Endometrial microvascular endothelial cells (primary cell): ENCODE measurements around the gene COL13A1. TPM values are rescaled to one million over a fixed set of nuclear protein-coding genes. Genes with fewer than 3 reads are reported as not detected.

Experiments used
- in situ Hi-C: cut with HindIII; loops from 2 replicates; pipeline ENCODE4 v1.10.0; 2017; ENCODE audit warnings: low sequenced_read_pairs, low pct_unique_long_range_greater_than_20kb; ENCODE audit errors: inconsistent ontology term
- total RNA-seq: library from RNA; depleted of rRNA; stranded (reverse); fragments of >200 nt; gene quantifications from one replicate; pipeline ENCODE4 v1.2.3, GENCODE V29; 2015; ENCODE audit errors: inconsistent ontology term

Gene COL13A1
- total RNA-seq, result 53.8 TPM

DNA sequence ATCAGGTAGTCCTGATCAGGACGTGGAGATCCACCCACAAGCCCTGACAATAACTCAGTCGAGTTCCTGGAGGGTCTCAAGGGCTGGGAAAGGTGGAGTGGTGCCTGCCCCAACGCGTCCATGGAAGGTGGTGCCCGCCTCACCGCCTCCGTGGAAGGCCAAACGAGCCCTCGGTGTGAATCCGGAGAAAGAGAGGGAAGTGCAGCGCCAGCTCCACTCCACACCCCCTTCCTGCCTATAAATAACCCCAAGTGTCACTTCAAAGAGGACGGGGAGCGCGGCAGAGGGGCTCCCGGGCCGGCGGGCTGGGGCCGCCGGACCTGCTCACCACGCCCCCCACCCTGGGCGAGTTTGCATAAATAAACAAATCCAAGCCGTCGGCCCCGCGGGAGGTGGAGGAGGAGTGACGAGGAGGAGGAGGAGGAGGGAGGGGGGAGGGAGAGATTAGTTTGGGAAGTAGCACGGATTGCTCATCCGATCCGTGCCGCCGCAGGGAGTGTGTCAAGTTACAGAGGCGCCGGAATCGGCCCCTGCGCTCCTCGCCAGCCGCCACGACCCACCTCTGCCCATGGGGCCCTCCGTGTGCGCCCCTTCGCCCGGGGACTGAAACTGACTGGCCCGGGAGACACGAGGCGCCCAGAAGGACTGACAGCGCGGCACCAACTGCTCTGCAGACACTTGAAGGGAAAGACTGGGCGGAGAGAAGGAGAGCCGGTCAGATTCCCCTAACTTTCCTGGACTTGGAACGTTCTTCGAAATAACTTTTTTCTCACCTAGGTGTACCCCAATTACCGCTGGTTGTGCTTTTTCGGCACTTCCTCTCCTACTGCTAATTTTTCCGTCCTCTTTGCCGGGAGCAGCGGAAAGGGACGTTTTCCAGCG is at the start of gene COL13A1:
TSS of gene COL13A1 (plus strand) at position 473 of the 882 bp plus-strand sequence. CDS start 518 bp downstream, outside the sequence.
- in situ Hi-C loops, result no loop called here

DNA sequence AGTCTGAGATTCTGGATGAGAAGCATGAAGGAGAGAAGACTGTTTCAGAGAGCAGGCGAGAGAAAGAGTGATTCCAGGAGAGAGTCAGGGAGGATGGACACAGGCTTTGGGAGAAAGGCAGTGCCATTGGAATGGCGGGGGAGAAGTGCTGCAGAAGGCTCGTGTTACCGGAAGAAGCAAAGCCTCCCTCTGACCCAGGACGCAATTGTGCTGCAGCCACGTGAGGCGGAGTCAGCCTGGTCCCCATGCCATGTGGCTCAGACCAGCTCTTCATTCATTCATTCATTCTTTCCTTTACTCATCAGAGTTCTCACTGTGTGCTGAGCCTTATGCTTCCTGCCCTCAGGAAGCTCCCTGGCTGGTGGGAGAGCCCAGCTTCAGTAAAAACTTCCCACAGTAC is 49.2 kb upstream of the COL13A1 start:
- in situ Hi-C loops, result no loop called here

DNA sequence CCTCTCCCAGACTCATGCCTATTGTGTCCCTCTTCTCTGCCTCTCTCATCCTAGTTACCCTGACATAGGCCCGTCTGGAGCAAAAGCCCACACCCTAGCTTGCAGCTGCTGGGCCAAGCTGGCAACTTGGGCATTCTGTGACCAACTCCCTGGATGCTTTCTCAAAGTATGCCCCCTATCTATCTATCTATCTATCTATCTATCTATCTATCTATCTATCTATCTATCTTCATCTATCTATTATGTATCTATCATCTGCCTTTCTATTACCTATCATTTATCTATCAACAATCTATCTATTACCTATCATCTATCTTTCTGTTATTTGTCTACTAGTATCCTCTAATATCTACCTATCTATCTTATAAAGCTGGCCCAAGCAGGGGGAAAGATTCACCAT is 45.4 kb upstream of the COL13A1 start:
- in situ Hi-C loops, result no loop called here

DNA sequence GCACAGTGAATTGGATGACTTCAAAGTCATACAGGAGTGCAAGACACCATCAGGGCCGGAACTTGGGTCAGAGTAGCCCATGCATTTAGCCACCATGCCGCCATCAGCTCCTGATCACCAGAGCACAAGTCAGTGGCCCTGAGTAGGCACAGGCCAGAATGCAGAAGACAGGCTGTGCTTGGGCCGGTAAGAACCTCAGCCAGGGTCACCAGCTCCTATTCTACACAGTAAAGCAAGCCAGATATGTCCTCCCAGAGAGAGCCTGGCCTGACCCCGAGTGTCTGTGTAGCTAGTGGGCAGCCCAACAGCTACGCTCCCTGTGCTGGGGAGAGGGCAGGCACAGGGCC is 44.5 kb upstream of the COL13A1 start:
- in situ Hi-C loops, result no loop called here

DNA sequence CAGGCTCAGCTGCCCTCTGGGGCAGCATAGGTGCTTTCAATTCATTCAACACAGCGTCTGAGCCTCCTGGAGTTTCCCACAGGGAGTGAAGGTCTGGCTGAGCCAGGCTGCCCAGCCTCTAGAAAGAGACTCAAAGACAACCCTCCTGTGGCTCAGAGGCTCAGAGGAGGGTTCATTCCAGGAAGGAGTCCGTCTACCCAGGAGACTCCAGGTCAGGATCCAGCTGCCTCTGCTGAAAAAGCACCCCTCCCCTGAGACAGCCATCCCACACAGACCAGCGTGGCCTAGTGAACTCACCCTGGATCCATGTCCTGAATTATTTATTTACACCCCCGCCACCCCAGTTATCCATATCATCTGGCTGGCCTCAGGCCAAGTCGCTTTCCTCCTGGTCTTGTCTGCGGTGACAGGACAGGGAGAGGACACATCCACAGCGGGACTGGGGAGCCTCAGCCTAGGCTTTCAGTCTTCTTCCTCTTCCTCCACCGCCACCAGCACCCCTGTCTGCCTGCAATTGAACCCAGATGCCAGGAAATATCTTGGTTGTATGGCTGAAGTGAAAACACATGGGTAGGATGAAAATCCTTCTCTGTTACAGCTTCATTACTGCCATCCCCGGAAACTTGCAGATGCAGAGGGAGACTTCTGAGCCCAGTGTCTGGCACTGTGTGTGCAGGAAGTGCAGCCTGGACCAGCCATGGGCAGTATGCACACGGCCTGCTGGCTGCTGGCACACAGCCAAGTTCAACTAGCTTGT is 44.0 kb upstream of the COL13A1 start:
- in situ Hi-C loops, result no loop called here

DNA sequence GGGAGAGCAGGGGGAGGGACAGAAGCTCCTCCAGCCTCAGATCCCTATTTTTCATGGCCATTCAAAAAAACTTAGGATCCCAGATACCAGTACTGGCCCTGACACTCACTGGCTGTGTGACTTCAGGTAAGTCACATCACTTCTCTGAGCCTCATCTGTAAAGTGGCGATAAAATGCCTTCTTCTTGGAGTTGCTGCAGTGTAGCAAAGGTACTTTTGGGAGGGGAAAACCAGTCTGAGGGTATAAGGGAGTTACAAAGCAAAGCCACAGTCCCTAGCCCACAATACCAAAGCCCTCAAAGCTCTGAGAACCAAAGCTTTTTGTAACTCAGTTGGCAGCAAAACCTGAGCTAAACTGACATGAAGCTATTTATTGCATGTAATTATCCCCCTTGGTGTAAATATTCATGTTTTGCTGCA is 43.4 kb upstream of the COL13A1 start:
- in situ Hi-C loops, result no loop called here

DNA sequence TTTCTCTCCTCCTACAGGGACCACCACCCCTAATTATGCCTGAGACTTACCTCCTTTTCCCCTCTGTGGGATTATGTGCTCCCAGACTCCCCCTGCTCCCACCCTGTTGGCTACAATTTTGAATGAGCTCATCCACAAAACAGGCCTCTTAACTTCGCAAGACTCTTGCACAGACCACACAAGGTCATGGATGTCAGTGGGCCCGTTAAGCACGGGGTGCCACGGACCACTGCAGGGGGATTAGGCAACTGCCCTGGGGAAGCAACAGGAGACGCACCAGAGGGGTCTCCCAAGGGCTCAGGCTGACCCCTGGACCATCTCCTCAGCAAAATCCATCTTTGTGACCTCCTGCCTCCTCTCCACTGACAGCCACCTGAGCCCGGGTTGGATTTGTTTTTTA is 42.1 kb upstream of the COL13A1 start:
- in situ Hi-C loops, result no loop called here

DNA sequence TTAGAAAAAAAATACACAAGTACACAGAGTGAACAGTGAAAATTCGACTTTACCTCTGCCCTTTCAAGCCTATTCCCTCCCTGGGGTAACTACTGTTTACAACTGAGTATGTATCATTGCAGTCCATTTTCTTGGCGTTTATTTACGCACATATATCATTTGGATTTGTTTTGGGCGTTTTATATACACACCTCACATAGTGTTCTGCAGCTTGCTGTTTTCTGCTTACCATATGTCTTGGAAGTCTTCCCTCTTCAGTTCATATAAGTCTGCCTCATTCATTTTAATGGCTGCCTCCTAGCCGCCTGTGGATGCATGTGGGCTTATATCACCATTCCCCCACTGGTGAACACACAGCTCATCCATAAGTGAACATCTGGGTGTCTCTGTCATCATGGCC is 41.6 kb upstream of the COL13A1 start:
- in situ Hi-C loops, result no loop called here

DNA sequence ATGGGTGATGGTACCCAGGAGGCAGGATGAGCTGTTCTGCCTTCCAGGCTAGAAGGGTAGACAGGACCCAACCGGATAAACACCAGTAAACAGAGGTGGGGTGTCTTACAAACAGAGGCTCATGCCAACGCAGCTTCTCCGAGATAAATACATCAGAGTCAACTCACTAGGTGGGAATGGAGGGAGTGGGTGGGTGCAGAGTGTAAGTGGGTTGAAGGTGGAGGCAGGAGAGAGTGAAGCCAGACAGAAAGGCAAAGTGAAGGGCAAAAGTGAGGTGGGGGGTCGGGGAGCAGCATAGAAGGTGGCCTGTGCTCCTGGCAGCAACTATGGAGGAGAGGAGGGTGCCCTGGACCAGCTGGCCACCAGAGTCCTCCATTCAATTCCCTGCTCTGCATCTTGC is 40.4 kb upstream of the COL13A1 start:
- in situ Hi-C loops, result no loop called here

DNA sequence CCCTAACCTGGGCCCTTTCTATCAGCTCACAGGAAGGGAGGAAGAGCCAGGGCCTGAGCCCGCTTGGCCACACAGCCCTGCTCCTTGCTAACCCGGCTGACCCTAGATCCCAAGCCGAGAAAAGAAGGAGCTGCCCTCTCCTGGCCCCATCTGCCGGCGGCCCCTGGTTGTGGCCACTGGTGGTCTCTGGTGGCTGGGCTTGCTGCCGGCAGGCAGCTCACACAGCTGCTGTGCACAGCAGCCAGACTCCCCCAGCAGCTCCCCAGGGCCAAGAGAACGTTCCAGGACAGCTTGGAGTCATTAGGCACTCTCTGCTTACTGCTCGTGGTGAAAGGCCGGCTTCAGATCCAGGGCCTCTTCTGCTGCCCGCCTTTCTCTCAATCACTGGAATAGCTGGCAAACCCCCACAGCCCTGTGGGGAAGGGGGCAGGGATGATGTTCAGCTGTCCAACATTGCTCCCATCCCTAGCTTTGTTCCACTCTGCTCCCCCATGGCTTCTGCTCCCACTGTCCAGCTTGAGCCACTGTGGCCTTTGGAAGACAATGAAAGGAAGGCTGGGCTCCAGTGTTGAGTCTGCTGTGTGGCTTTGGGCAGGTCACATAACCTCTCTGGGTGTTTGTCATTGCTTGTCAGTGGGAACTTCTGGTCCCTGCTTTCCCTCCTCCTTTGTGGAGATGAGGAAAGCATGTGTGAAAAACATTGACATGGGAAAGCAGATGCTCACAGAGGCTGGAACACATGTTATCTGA is 35.4 kb upstream of the COL13A1 start:
- in situ Hi-C loops, result no loop called here

DNA sequence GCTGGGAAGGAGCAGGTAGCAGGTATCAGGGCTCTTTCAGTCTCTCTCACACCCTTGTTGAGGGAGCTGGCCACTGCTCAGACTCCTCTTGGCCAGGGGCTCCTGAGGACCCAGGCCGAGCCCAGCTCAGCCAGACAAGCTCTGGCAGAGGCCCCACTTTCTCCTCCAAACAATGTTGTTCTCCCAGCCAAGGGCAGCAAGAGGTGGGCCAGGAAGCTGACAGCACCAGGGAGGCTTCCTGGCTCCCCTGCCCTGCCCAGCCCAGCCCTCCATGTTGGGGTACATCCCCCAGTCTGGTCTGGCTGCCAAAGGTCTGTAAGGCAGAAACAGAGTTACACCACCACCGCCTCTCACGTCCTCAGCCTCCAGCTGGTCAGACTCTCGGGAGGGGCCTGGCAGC is 33.9 kb upstream of the COL13A1 start:
- in situ Hi-C loops, result no loop called here

DNA sequence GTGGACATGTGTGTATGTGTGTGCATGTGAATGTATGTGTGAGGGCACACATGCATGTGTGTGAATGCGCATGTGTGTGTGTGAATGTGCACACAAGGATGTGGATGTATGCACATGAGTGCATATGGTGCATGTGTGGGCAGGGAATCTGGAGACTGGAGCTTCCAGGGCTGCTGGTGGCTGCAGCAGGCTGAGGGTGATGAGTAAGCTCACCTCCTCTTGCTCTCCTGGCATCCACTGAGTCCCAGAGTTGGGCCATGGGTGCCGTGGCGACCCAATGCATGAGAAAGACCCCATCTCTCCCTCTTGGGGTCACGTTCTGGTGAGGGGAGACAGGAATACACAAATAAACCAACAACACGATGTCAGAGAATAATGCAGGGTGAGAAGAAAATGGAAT is 33.3 kb upstream of the COL13A1 start:
- in situ Hi-C loops, result no loop called here

DNA sequence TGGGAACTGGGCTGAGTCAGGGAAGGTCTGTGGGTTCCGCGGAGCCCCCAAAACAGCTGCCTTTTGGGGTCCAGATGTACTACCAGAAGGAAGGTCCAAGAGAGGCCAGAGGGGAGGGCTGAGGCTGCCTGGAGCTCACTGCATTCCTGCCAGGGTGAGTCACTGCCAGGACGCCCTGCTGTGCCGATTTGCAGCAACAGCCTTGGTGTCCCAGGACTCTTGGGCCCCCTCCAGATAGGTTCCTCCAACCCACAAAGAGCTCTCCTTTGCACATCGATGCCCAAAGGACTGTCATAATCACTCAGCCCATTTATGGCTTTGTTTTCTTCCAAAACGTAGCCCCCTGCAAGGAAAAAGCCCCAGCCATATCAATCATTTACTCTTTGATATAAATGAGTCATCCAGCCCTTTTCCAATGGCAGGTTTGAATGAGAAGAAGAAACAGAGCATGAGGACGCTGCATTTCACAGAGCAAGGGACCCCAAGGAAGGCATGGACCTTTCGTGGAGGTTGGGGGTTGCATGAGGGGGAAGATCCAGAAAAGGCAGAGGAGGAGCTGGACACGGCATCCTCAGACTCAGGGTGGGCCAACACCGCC is 32.2 kb upstream of the COL13A1 start:
- in situ Hi-C loops, result no loop called here

DNA sequence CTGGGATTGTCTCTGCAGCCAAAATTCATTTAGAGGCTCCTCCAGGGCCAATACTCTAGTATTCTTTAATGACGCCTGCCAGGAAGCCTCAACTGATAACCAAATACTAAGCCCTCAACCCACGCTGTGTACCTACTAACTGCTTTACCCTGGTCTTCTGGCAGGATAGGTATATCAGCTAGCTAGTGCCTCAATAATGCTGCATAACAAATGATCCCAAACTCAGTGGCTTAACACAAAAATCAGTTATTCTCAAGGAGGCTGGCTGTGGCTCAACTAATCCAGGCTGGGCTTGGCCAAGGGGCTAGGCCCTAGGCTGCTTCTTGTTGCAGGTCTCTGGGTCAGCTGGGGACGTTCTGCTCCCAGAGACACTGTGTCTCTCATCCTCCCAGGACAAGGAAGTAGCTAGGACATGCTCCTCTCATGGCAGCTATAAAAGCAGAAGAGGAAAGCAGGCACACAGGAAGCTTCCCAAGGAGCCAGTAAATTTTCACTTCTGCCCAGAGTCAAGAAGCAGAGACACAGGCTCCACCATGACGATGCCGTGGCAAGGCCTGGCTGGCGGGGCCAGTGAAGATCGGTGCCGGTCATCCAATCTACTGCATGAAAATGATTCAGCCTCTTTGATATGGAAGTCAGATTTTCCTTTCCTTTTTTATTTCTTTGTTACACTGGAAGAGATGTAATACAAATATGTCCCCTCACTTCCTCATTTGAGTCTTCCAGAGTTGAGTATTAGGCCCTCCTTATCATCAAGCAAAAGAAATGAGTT is 28.6 kb upstream of the COL13A1 start:
- in situ Hi-C loops, result no loop called here

DNA sequence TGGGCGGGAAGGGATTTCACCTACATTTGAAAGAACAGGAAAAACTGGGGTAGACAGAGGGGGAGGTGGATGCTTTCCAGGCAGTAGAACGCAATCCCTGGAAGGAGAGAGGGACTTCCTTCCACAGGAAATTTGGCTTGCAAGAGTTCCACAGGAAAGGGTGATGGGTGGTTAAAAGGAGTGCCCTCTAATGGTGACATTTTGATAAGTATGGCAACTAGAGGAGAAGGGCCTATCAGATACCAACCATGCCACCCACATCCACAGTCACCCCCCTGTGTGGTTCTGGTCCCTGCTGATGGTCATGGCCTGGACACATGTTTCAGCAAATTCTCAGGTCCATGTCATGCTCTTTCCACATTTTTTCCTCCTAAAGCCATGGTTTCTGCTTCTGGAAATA is 27.1 kb upstream of the COL13A1 start:
- in situ Hi-C loops, result no loop called here

DNA sequence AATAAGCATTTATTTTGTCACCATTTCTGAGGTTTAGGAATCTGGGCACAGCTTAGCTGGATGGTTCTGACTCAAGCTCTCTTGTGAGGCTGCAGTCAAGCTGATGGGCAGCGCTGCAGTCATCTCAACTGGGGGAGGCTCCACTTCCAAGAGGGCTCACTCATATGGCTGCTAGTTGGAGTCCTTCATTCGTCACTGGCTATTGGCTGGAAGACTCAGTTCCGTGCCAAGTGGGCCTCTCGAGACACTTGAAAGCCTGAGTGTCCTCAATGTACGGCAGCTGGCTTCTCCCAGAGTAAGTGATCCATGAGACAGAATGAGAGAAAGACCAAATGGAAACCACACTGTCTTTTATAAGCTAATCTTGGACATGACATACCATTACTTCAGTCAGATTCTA is 21.6 kb upstream of the COL13A1 start:
- in situ Hi-C loops, result no loop called here

DNA sequence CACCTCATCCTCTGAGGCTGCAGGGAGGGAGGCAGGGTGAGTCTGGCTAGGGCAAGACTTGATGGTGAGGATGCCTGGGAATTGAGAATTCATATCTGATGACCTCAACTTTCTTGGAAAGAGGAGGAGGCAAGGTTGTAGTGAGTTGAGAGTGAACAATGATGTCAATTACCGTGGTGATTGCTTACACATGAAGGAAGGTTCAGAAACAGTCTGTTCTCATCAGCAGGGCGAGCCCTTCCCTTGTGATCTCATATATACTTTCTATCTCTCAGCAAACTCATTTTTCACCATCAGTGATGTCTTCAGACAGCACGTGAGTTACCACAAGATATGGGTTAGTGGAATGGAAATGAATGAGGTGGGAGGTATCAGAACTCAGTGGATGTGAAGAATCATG is 20.1 kb upstream of the COL13A1 start:
- in situ Hi-C loops, result no loop called here

DNA sequence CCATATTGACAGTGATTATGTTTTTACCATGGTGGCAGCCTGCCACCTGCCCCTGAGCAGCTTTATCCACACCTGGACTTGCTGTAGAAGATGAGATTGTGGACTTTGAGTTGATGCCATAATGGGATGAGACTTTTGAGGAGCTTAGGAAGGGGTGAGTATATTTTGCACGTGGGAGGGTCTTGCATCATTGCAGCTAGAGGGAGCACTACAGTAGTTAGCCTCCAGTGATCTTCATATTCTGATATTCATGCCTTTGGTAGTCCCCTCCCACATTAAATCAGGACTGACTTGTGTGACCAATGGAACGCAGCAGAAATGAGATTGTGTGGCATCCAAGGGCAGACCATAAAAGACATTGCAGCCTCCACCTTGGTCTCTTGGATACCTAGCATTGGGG is 18.2 kb upstream of the COL13A1 start:
- in situ Hi-C loops, result no loop called here

DNA sequence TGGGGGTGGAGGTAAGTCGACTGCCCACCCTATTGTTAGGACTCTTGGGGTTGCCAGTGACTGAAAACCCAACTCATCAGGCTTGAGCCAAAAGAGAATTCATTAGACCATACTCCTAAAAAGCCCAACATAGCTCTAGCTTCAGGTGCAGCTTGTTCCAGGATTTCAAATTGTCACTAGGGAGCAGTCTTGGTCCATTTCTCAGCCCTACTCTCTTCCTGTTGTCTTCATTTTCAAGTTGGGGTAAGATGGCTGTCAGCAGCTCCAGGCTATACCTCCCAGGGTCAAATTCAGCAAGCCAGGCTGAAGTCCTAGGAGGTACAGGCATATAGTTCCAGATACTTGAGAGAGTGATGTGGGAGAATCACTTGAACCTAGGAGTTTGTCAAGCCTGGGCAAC is 14.9 kb upstream of the COL13A1 start:
- in situ Hi-C loops, result no loop called here
